ENCODE data around the gene SPRY4. TPM values are rescaled to one million over a fixed set of nuclear protein-coding genes. Genes with fewer than 3 reads are reported as not detected.

SPRY4 gene
- polyA plus RNA-seq, 2 of the 4 experiments (the other 2 are of a cell fraction), result 3.4 to 5.7 TPM

DNA sequence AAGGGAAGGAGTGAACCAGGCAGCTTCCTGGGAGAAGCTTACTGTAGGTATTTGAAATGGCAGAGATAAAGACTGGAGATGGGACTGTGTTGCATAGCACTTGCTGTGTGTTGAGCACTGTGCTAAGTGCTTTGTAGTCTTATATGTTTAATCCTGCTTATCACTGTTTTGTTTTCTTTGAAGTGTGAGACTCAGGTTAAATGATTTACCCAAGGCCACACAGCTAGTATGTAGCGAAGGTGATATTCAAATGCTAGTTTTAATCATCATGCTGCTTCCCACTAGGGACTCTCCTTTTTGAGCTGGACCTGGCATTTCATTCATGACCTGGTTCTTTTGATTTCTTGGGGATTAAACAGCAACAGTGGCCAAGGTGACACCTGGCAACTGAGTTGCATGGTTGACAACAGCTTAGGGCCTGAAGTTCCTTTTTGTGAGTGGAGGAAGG, 35.3 kb upstream of the SPRY4 start (continued):
- TF ChIP-seq SMC3 (IDR thresholded peaks at IDR 0.05), result no peak

DNA sequence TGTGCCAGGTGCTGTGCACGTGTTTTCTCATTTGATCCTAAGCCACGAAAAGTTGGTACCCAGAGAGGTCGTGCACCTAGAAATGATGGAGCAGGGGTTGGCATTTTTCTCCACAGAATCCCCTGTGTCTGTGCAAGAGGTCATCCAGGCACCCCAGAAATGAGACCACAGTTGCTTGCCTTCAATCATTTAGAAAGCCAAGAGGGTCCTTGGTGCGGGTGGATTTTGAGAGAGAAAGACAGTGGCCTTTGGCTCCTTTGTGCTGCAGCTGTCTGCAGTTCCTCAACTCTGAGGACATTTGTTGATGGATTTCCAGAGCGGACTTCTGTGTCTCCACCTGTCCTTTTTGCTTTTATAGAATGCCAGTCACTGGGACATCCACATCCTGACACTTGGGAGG, 33.8 kb upstream of the SPRY4 start:
- peak overlapping the region in 1 of 2 experiments; percentile 99; a peak in 2 of 6 replicates for H3K27ac ChIP-seq
- whole genome bisulfite sequencing (ENCODE audit: missing lambda C conversion rate), result 89% methylated on average over 5 of the region's 5 CpGs
- FAIRE-seq, result no peak

DNA sequence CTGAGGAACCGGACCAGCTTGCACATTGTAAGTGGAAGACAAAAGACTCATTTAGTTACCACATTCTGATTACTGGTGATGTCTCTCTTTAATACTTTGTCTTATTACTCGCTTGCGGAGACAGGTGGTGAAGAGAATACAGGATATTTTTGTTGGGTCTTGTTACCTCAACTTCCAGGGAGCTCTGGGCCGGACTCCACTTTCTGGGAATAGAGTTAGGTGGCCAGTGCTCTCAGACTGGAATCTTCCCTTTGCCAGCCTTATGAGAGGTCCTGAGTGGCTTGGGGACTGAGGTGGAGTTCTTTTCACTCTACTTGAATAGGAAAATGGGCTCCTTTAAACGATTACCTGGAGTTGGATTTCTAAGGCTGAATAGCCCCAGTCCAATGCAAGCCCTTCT, 33.3 kb upstream of the SPRY4 start:
- peaks cover 42% of the 10 kb centered on the region for H3K4me1 ChIP-seq
- no peaks in the 10 kb centered on the region for H3K9me3 ChIP-seq
- H3K4me3 ChIP-seq, result no peak overlapping the region
- H3K27ac ChIP-seq, result peak overlapping the region; percentile 98 to 99; a peak in 4 of 6 replicates
- ChIA-PET CTCF (interaction anchor here (0.6 to 6.4 kb wide), 6 partner anchors 11 to 191 kb away, joined by 3 to 28 read pairs (median 4); no protein-coding TSS in a partner anchor), POLR2A (interaction anchor here (1.1 to 2.8 kb wide), 3 partner anchors 31 to 33 kb away, joined by 3 to 21 read pairs (median 6); partner anchors contain the start of gene SPRY4)
- FAIRE-seq (no peak), ATAC-seq (no peak), DNase-seq (ENCODE audit: low read depth in 1 of 2, low spot score in 1 of 2) (no peak)
- peak overlapping the region; percentile 95 for H3K4me2 ChIP-seq
- TF ChIP-seq NR3C1 (IDR thresholded peaks at IDR 0.05) (no peak), PHF8 (IDR thresholded peaks at IDR 0.05; ENCODE audit: borderline replicate concordance, low read depth) (no peak), FOXS1 (CRISPR knock-in tag; IDR thresholded peaks at IDR 0.05) (no peak), MAZ (IDR thresholded peaks at IDR 0.05; ENCODE audit: borderline replicate concordance, low read depth, low read length) (no peak), RNF2 (IDR thresholded peaks at IDR 0.05; ENCODE audit: borderline replicate concordance, low read depth) (no peak), RAD21 (conservative IDR thresholded peaks at IDR 0.05 in 1 of 2, IDR thresholded peaks at IDR 0.05 in 1 of 2) (no peak), FOSB (CRISPR knock-in tag; IDR thresholded peaks at IDR 0.05) (no peak), HDAC2 (IDR thresholded peaks at IDR 0.05) (no peak)
- TF ChIP-seq, protein P1, sequence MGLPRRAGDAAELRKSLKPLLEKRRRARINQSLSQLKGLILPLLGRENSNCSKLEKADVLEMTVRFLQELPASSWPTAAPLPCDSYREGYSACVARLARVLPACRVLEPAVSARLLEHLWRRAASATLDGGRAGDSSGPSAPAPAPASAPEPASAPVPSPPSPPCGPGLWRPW (IDR thresholded peaks at IDR 0.05), result no peak
- 97% methylated on average over 5 of the region's 5 CpGs for WGBS (ENCODE audit: missing lambda C conversion rate)

More for the DNA sequence above, 33.8 kb upstream of the SPRY4 start:
- H3K4me1 ChIP-seq, result peaks cover 47% of the 10 kb centered on the region
- no peaks in the 10 kb centered on the region for H3K9me3 ChIP-seq
- TF ChIP-seq EHF (CRISPR knock-in tag; IDR thresholded peaks at IDR 0.05), result no peak
- TF ChIP-seq, protein P2, sequence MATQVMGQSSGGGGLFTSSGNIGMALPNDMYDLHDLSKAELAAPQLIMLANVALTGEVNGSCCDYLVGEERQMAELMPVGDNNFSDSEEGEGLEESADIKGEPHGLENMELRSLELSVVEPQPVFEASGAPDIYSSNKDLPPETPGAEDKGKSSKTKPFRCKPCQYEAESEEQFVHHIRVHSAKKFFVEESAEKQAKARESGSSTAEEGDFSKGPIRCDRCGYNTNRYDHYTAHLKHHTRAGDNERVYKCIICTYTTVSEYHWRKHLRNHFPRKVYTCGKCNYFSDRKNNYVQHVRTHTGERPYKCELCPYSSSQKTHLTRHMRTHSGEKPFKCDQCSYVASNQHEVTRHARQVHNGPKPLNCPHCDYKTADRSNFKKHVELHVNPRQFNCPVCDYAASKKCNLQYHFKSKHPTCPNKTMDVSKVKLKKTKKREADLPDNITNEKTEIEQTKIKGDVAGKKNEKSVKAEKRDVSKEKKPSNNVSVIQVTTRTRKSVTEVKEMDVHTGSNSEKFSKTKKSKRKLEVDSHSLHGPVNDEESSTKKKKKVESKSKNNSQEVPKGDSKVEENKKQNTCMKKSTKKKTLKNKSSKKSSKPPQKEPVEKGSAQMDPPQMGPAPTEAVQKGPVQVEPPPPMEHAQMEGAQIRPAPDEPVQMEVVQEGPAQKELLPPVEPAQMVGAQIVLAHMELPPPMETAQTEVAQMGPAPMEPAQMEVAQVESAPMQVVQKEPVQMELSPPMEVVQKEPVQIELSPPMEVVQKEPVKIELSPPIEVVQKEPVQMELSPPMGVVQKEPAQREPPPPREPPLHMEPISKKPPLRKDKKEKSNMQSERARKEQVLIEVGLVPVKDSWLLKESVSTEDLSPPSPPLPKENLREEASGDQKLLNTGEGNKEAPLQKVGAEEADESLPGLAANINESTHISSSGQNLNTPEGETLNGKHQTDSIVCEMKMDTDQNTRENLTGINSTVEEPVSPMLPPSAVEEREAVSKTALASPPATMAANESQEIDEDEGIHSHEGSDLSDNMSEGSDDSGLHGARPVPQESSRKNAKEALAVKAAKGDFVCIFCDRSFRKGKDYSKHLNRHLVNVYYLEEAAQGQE (IDR thresholded peaks at IDR 0.05), result no peak
- TF ChIP-seq CHD4 (IDR thresholded peaks at IDR 0.05; ENCODE audit: borderline replicate concordance), result no peak
- DNase-seq (ENCODE audit: low read depth in 1 of 2, low spot score in 1 of 2) (no peak), ATAC-seq (no peak)
- POLR2A ChIA-PET, result interaction anchor here (1.5 kb wide), 1 partner anchor 34 kb away, joined by 6 read pairs; the partner anchor contains the start of gene SPRY4
- H3K4me2 ChIP-seq, result no peak overlapping the region
- H3K4me3 ChIP-seq, result no peak overlapping the region
- CTCF ChIA-PET, result interaction anchor here (0.6 to 6.4 kb wide), 5 partner anchors 10 to 190 kb away, joined by 3 to 28 read pairs (median 3); no protein-coding TSS in a partner anchor

DNA sequence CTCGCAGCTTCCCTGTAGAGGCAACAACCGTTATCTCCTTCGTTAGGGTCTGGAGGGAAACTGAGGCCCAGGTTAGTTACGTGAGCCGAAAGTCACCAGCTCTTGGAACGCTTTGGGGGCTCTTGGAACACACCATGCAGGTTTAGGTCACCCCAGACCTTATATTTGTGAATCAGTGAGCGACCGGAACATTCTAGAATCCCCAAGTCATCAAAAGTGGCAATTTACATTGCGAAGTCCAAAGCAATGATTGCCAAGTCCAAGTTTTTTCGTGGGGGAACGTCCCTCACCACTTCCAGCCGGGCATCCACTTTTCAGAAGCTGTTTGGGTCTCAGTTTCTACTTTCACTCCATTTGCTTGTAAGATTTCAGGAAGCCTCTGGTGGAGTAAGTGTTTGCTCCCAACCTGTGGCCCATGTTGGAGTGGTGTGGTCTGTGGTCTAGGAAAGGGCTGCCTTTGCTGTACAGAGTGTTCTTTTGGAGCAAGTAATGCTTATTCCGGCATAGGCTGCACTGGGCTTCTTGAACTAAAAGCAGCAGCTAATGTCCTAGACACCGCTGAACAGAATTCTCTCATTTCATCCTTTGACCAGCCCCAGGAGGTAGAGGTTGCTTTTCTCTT, 32.8 kb upstream of the SPRY4 start:
- H3K4me2 ChIP-seq, result peak overlapping the region; percentile 95
- peak overlapping the region; percentile 68 for H3K4me3 ChIP-seq
- TF ChIP-seq, protein P1 (IDR thresholded peaks at IDR 0.05), result no peak
- TF ChIP-seq, protein P3, sequence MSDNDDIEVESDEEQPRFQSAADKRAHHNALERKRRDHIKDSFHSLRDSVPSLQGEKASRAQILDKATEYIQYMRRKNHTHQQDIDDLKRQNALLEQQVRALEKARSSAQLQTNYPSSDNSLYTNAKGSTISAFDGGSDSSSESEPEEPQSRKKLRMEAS (IDR thresholded peaks at IDR 0.05), result 0 out of 2 replicates have a peak, but pooled peaks have one; percentile 6
- TF ChIP-seq FOSL2 (IDR thresholded peaks at IDR 0.05) (no peak), FOSL2 (CRISPR knock-in tag; IDR thresholded peaks at IDR 0.05) (0 out of 2 replicates have a peak, but pooled peaks have one; percentile 15), MAFK (IDR thresholded peaks at IDR 0.05; ENCODE audit: partially characterized antibody) (peak; percentile 12)
- DNase-seq (ENCODE audit: low read depth in 1 of 2, low spot score in 1 of 2) (no peak), FAIRE-seq (no peak), ATAC-seq (no peak; a peak in 1 of 6 replicates)
- peaks cover 38% of the 10 kb centered on the region for H3K4me1 ChIP-seq
- POLR2A ChIA-PET, result interaction anchor here (0.6 to 2.8 kb wide), 7 partner anchors 13 to 205 kb away, joined by 3 to 21 read pairs (median 4); partner anchors contain the start of gene SPRY4
- 72% methylated on average over 9 of the region's 14 CpGs for WGBS (ENCODE audit: missing lambda C conversion rate)
- peak overlapping the region; percentile 98 to 99 for H3K27ac ChIP-seq
- no peaks in the 10 kb centered on the region for H3K9me3 ChIP-seq
- CTCF ChIA-PET, result interaction anchor here (0.7 to 6.4 kb wide), 8 partner anchors 11 to 206 kb away, joined by 3 to 28 read pairs (median 4); no protein-coding TSS in a partner anchor

All from A549 (cell line).